Caco-2 (cell line): Measurements from ENCODE around the gene MYH9. TPM values are rescaled to one million over a fixed set of nuclear protein-coding genes. Genes with fewer than 3 reads are reported as not detected.
A peak's percentile ranks its signal among the peaks of the same experiment; 100 is the strongest.

Experiments used
- BruUV-seq: library from RNA; stranded (reverse); fragments of 400-500 nt; replicated peaks from 2 replicates; lab custom pipeline; 2021; lab: Mats Ljungman, UMichigan
- CTCF ChIA-PET: fragments of 300-600 bp; sonication (Branson Sonifier 250); formaldehyde crosslinking; loops from one replicate; lab custom pipeline; 2022; ENCODE audit warnings: antibody characterized with exemption; lab: Charles Lee
- POLR2A ChIA-PET: fragments of 300-600 bp; sonication (Branson Sonifier 250); formaldehyde crosslinking; loops from one replicate; lab custom pipeline; 2022; ENCODE audit warnings: antibody characterized with exemption; lab: Charles Lee
- DNase-seq, 2 experiments: peaks; one replicate each; pipeline versions ENCODE4 v3.0.0 to v3.0.0-alpha.2; 2020 to 2022
- H3K27me3 ChIP-seq: replicated peaks from 2 replicates; pipeline ENCODE4 v1.6.0; 2011; ENCODE audit warnings: low read length; ENCODE audit not compliant: control insufficient read depth, insufficient read depth
- H3K36me3 ChIP-seq: 2 replicates; pipeline ENCODE4 v1.5.1; 2011; ENCODE audit warnings: low read length; ENCODE audit not compliant: control insufficient read depth, insufficient read depth
- H3K4me1 ChIP-seq: fragments of 250-450 bp; sonication (Bioruptor Pico); 2 replicates; pipeline ENCODE4 v1.5.1; 2020; ENCODE audit warnings: mild to moderate bottlenecking
- H3K4me3 ChIP-seq: 2 replicates; pipeline ENCODE4 v1.5.1; 2011; ENCODE audit warnings: low read depth, mild to moderate bottlenecking, control low read depth, low read length
- H3K9me3 ChIP-seq: fragments of 250-450 bp; sonication (Bioruptor Pico); 2 replicates; pipeline ENCODE4 v1.5.1; 2020; ENCODE audit warnings: mild to moderate bottlenecking, moderate library complexity
- H3K27ac Mint-ChIP-seq: one replicate; pipeline ENCODE4 v1.8.0; 2022; ENCODE audit warnings: mixed read lengths; ENCODE audit not compliant: unreplicated experiment
- H3K27me3 Mint-ChIP-seq: one replicate; pipeline ENCODE4 v1.8.0; 2022; ENCODE audit warnings: mixed read lengths; ENCODE audit not compliant: insufficient read depth, unreplicated experiment
- H3K36me3 Mint-ChIP-seq: one replicate; pipeline ENCODE4 v1.8.0; 2022; ENCODE audit warnings: mild to moderate bottlenecking, mixed read lengths; ENCODE audit not compliant: insufficient read depth, unreplicated experiment
- H3K4me1 Mint-ChIP-seq: one replicate; pipeline ENCODE4 v1.8.0; 2022; ENCODE audit warnings: low read depth, mixed read lengths; ENCODE audit not compliant: unreplicated experiment
- H3K4me3 Mint-ChIP-seq: one replicate; pipeline ENCODE4 v1.8.0; 2022; ENCODE audit warnings: mild to moderate bottlenecking, moderate library complexity, mixed read lengths; ENCODE audit not compliant: unreplicated experiment
- H3K9me3 Mint-ChIP-seq: one replicate; pipeline ENCODE4 v1.8.0; 2022; ENCODE audit warnings: mixed read lengths; ENCODE audit not compliant: unreplicated experiment
- CTCF ChIP-seq, 2 experiments: fragments of 200-600 bp in 1 of 2; IDR thresholded peaks; 1 replicate in 1 of 2; 2 replicates in 1 of 2; pipeline versions ENCODE4 v1.5.1 to v1.8.0; 2011 to 2022; ENCODE audit warnings: antibody characterized with exemption in 1 of 2, control low read depth in 1 of 2, inconsistent platforms in 1 of 2, low read depth in 1 of 2, low read length in 1 of 2, mild to moderate bottlenecking in 1 of 2, moderate library complexity in 1 of 2; ENCODE audit not compliant: insufficient read depth in 1 of 2, severe bottlenecking in 1 of 2, unreplicated experiment in 1 of 2
- intact Hi-C: fragments of 100-400 bp; cut with micrococcal nuclease; formaldehyde crosslinking; loops from one replicate; pipeline ENCODE4 v1.10.0; 2022; ENCODE audit not compliant: unreplicated experiment
- total RNA-seq: library from RNA; stranded (reverse); gene quantifications from 2 replicates; pipeline ENCODE4 v1.2.3, GENCODE V29; 2022

MYH9 gene
- total RNA-seq, 1 experiment from 2014 or later = 513 TPM

- Mint-ChIP-seq H3K27ac (peak overlapping the region; percentile 59), H3K4me1 (peaks cover 5% of the 10 kb centered on the region), H3K4me3 (no peak overlapping the region), H3K36me3 (peaks cover 97% of the 10 kb centered on the region), H3K9me3 (no peaks in the 10 kb centered on the region), H3K27me3 (no peaks in the 10 kb centered on the region)
- no peak overlapping the region for H3K4me3 ChIP-seq
- H3K9me3 ChIP-seq = no peaks in the 10 kb centered on the region
- peaks cover 16% of the 10 kb centered on the region for H3K36me3 ChIP-seq
- no peaks in the 10 kb centered on the region for H3K27me3 ChIP-seq
- no peak for DNase-seq
- POLR2A ChIA-PET = interaction anchor here (0.6 kb wide), 1 partner anchor 152 kb away, joined by 10 read pairs; no protein-coding TSS in a partner anchor
- no peaks in the 10 kb centered on the region for H3K4me1 ChIP-seq
- TF ChIP-seq CTCF (IDR thresholded peaks at IDR 0.05; ENCODE audit: insufficient read depth in 1 of 2, low read depth in 1 of 2, low read length in 1 of 2, severe bottlenecking in 1 of 2, unreplicated experiment in 1 of 2) = no peak
- intact Hi-C loops = no loop called here
- no TSS peak for BruUV-seq
- CTCF ChIA-PET = interaction anchor here (1.4 kb wide), 1 partner anchor 12 kb away, joined by 3 read pairs; no protein-coding TSS in a partner anchor
These were observed 98.3 kb downstream of the MYH9 start for GRCh38 chr22:36289406-36289870.

GRCh38 chr22:36288571-36289405 is 99.0 kb downstream of the MYH9 start:
- CTCF ChIA-PET = interaction anchor here (0.9 to 1.4 kb wide), 2 partner anchors 11 to 13 kb away, joined by 3 to 4 read pairs; no protein-coding TSS in a partner anchor
- TF ChIP-seq CTCF (IDR thresholded peaks at IDR 0.05; ENCODE audit: insufficient read depth in 1 of 2, low read depth in 1 of 2, low read length in 1 of 2, severe bottlenecking in 1 of 2, unreplicated experiment in 1 of 2) = no peak
- Mint-ChIP-seq H3K4me3 (no peak overlapping the region), H3K36me3 (peaks cover 97% of the 10 kb centered on the region), H3K9me3 (no peaks in the 10 kb centered on the region), H3K27me3 (no peaks in the 10 kb centered on the region), H3K27ac (peak overlapping the region; percentile 59), H3K4me1 (peaks cover 5% of the 10 kb centered on the region)
- POLR2A ChIA-PET = no interaction called here
- H3K27me3 ChIP-seq = no peaks in the 10 kb centered on the region
- H3K9me3 ChIP-seq = no peaks in the 10 kb centered on the region
- DNase-seq = no peak
- no peaks in the 10 kb centered on the region for H3K4me1 ChIP-seq
- TSS peak; percentile 96 for BruUV-seq
- no peak overlapping the region for H3K4me3 ChIP-seq
- peaks cover 20% of the 10 kb centered on the region for H3K36me3 ChIP-seq
- intact Hi-C loops = no loop called here

GRCh38 chr22:36287881-36288515 is 99.8 kb downstream of the MYH9 start:
- peaks cover 97% of the 10 kb centered on the region for H3K36me3 Mint-ChIP-seq
- no peaks in the 10 kb centered on the region for H3K9me3 Mint-ChIP-seq
- ChIA-PET POLR2A (no interaction called here), CTCF (interaction anchor here (0.9 to 1.4 kb wide), 2 partner anchors 10 to 14 kb away, joined by 3 to 4 read pairs; no protein-coding TSS in a partner anchor)
- H3K4me3 Mint-ChIP-seq = no peak overlapping the region
- H3K27me3 ChIP-seq = no peaks in the 10 kb centered on the region
- no peak for DNase-seq
- H3K36me3 ChIP-seq = peaks cover 18% of the 10 kb centered on the region
- peak overlapping the region; percentile 59 for H3K27ac Mint-ChIP-seq
- no peaks in the 10 kb centered on the region for H3K27me3 Mint-ChIP-seq
- no peak for TF ChIP-seq CTCF (IDR thresholded peaks at IDR 0.05; ENCODE audit: insufficient read depth in 1 of 2, low read depth in 1 of 2, low read length in 1 of 2, severe bottlenecking in 1 of 2, unreplicated experiment in 1 of 2)
- no peaks in the 10 kb centered on the region for H3K4me1 ChIP-seq
- H3K4me3 ChIP-seq = no peak overlapping the region
- intact Hi-C loops = no loop called here
- no TSS peak for BruUV-seq
- peaks cover 5% of the 10 kb centered on the region for H3K4me1 Mint-ChIP-seq
- H3K9me3 ChIP-seq = no peaks in the 10 kb centered on the region
